Neural progenitor cell (in vitro differentiated cells): Measurements from ENCODE around the gene R3HDM2. TPM values are rescaled to one million over a fixed set of nuclear protein-coding genes. Genes with fewer than 3 reads are reported as not detected.

ENCODE experiments used
- DNase-seq: peaks from one replicate; pipeline ENCODE4 v3.0.0-alpha.2; 2016; ENCODE audit warnings: low spot score
- H2AFZ ChIP-seq: fragments of 200-600 bp; sonication (generic); replicated peaks from 2 replicates; pipeline ENCODE4 v1.6.1; 2016; ENCODE audit warnings: antibody characterized with exemption
- H3F3A ChIP-seq: fragments of 200-600 bp; sonication (generic); 2 replicates; pipeline ENCODE4 v1.6.1; 2016; ENCODE audit warnings: antibody characterized with exemption, low read depth
- H3K27ac ChIP-seq: fragments of 200-600 bp; sonication (generic); 2 replicates; pipeline ENCODE4 v1.5.1; 2016; ENCODE audit warnings: mild to moderate bottlenecking
- H3K27me3 ChIP-seq: fragments of 200-600 bp; sonication (generic); 2 replicates; pipeline ENCODE4 v1.6.1; 2016; ENCODE audit warnings: mild to moderate bottlenecking, moderate library complexity
- H3K36me3 ChIP-seq: fragments of 200-600 bp; sonication (generic); 2 replicates; pipeline ENCODE4 v1.5.1; 2016
- H3K4me1 ChIP-seq: fragments of 200-600 bp; sonication (generic); 2 replicates; pipeline ENCODE4 v1.6.1; 2016; ENCODE audit warnings: mixed run types
- H3K4me2 ChIP-seq: fragments of 200-600 bp; sonication (generic); 2 replicates; pipeline ENCODE4 v1.6.1; 2016
- H3K4me3 ChIP-seq: fragments of 200-600 bp; sonication (generic); 2 replicates; pipeline ENCODE4 v1.5.1; 2016
- H3K79me2 ChIP-seq: fragments of 200-600 bp; sonication (generic); 2 replicates; pipeline ENCODE4 v1.6.1; 2016; ENCODE audit warnings: low read depth
- H3K9ac ChIP-seq: fragments of 200-600 bp; sonication (generic); 2 replicates; pipeline ENCODE4 v1.6.1; 2016
- H3K9me3 ChIP-seq: fragments of 200-600 bp; sonication (generic); 2 replicates; pipeline ENCODE4 v1.5.1; 2016; ENCODE audit warnings: low read depth
- H4K20me1 ChIP-seq: fragments of 200-600 bp; sonication (generic); 2 replicates; pipeline ENCODE4 v1.6.1; 2016; ENCODE audit warnings: low read depth
- H3K27ac Mint-ChIP-seq: 3 replicates; pipeline ENCODE4 v1.8.0; 2021; ENCODE audit warnings: mixed read lengths
- H3K27me3 Mint-ChIP-seq: 2 replicates; pipeline ENCODE4 v1.8.0; 2022; ENCODE audit warnings: low read depth, mild to moderate bottlenecking, inconsistent platforms, moderate library complexity, mixed read lengths; ENCODE audit not compliant: insufficient read depth
- H3K36me3 Mint-ChIP-seq: 3 replicates; pipeline ENCODE4 v1.8.0; 2021; ENCODE audit warnings: mixed read lengths
- H3K4me1 Mint-ChIP-seq: 3 replicates; pipeline ENCODE4 v1.8.0; 2021; ENCODE audit warnings: mixed read lengths
- H3K4me3 Mint-ChIP-seq: 3 replicates; pipeline ENCODE4 v1.8.0; 2021; ENCODE audit warnings: mild to moderate bottlenecking, moderate library complexity, mixed read lengths
- H3K9me3 Mint-ChIP-seq: 3 replicates; pipeline ENCODE4 v1.8.0; 2020; ENCODE audit warnings: mixed read lengths
- EZH2 ChIP-seq: fragments of 200-600 bp; sonication (generic); IDR thresholded peaks from 2 replicates; pipeline ENCODE4 v1.6.1; 2017; ENCODE audit warnings: antibody characterized with exemption, mild to moderate bottlenecking, moderate library complexity
- EZH2phosphoT487 ChIP-seq: fragments of 200-600 bp; sonication (generic); IDR thresholded peaks from 2 replicates; pipeline ENCODE4 v1.6.1; 2017; ENCODE audit warnings: antibody characterized with exemption
- total RNA-seq: library from RNA; depleted of rRNA; stranded (reverse); fragments of >200 nt; gene quantifications from 2 replicates; pipeline ENCODE4 v1.2.3, GENCODE V29; 2015; ENCODE audit warnings: low replicate concordance
- TF ChIP-seq, protein P1 (sequence below): fragments of 200-600 bp; sonication (generic); IDR thresholded peaks from 2 replicates; pipeline ENCODE4 v1.5.1; 2017; ENCODE audit warnings: antibody characterized with exemption, mild to moderate bottlenecking

The R3HDM2 gene
- total RNA-seq, 1 donor from 2014 or later = 40.0 TPM

DNA sequence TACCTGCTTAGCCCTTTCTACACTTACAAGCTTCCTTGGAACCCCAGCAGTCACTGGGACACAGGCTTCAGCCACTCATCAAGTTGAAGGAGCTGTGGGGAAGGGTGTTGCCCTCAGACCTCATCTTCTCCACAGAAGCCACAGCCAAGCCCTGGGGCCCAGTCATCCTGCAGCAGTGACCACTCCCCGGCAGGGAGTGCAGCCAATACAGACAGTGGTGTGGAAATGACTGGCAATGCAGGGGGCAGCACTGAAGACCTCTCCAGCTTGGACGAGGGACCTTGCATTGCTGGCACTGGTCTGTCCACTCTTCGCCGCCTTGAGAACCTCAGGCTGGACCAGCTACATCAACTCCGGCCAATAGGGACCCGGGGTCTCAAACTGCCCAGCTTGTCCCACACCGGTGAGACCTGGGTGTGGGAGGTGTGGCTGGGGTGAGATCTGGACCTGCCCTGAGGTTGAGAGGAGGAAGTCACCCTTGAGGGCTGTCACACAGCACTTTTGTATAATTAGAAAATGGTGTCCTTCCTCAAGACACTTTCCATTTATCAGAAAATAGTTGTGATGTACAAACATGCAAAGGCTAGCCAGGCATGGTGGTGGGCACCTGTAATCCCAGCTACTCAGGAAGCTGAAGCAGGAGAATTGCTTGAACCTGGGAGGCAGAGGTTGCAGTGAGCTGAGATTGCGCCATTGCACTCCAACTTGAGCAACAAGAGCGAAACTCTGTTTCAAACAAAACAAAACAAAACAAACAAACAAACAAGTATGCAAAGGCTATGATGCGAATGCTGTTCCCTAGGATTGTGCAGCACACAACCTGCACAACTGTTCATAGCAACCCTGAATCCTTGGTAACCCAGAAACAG, 38.7 kb upstream of the R3HDM2 start:
- no peak overlapping the region for H3K4me3 Mint-ChIP-seq

DNA sequence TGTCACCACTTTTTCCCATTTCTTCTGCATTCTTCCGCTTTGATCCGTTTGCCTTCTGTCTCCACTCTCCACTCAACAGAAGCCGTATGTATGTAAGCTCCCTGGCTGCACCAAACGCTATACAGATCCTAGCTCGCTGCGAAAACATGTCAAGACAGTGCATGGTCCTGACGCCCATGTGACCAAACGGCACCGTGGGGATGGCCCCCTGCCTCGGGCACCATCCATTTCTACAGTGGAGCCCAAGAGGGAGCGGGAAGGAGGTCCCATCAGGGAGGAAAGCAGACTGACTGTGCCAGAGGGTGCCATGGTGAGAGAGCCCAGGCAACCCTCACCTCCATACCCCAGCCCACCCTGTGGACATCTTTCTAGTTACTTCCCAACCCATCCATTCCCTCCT, 37.1 kb upstream of the R3HDM2 start:
- no peaks in the 10 kb centered on the region for H4K20me1 ChIP-seq
- DNase-seq = no peak
- no peak overlapping the region for H2AFZ ChIP-seq
- no peak overlapping the region for H3K4me3 ChIP-seq
- H3K4me2 ChIP-seq = no peak overlapping the region
- Mint-ChIP-seq H3K27me3 (peaks cover 48% of the 10 kb centered on the region), H3K4me1 (peaks cover 1% of the 10 kb centered on the region), H3K9me3 (no peaks in the 10 kb centered on the region), H3K27ac (no peak overlapping the region), H3K4me3 (no peak overlapping the region), H3K36me3 (no peaks in the 10 kb centered on the region)
- H3F3A ChIP-seq = peaks cover under 1% of the 10 kb centered on the region
- H3K4me1 ChIP-seq = no peaks in the 10 kb centered on the region
- no peaks in the 10 kb centered on the region for H3K79me2 ChIP-seq
- H3K9ac ChIP-seq = no peak overlapping the region
- peaks cover 25% of the 10 kb centered on the region for H3K27me3 ChIP-seq
- H3K36me3 ChIP-seq = no peaks in the 10 kb centered on the region
- H3K9me3 ChIP-seq = no peaks in the 10 kb centered on the region
- no peak overlapping the region for H3K27ac ChIP-seq
- no peak for TF ChIP-seq EZH2phosphoT487

More for the DNA sequence above, 38.7 kb upstream of the R3HDM2 start:
- no peaks in the 10 kb centered on the region for H3K9me3 ChIP-seq
- no peaks in the 10 kb centered on the region for H3K4me1 ChIP-seq
- H2AFZ ChIP-seq = no peak overlapping the region
- H3K27ac ChIP-seq = no peak overlapping the region
- H3K36me3 Mint-ChIP-seq = no peaks in the 10 kb centered on the region
- H3K4me2 ChIP-seq = no peak overlapping the region
- no peak overlapping the region for H3K9ac ChIP-seq
- H3F3A ChIP-seq = no peaks in the 10 kb centered on the region
- no peak overlapping the region for H3K27ac Mint-ChIP-seq
- no peaks in the 10 kb centered on the region for H4K20me1 ChIP-seq
- peaks cover 53% of the 10 kb centered on the region for H3K27me3 Mint-ChIP-seq
- H3K4me1 Mint-ChIP-seq = no peaks in the 10 kb centered on the region
- no peak for TF ChIP-seq EZH2phosphoT487
- TF ChIP-seq EZH2 = no peak
- TF ChIP-seq, protein P1, sequence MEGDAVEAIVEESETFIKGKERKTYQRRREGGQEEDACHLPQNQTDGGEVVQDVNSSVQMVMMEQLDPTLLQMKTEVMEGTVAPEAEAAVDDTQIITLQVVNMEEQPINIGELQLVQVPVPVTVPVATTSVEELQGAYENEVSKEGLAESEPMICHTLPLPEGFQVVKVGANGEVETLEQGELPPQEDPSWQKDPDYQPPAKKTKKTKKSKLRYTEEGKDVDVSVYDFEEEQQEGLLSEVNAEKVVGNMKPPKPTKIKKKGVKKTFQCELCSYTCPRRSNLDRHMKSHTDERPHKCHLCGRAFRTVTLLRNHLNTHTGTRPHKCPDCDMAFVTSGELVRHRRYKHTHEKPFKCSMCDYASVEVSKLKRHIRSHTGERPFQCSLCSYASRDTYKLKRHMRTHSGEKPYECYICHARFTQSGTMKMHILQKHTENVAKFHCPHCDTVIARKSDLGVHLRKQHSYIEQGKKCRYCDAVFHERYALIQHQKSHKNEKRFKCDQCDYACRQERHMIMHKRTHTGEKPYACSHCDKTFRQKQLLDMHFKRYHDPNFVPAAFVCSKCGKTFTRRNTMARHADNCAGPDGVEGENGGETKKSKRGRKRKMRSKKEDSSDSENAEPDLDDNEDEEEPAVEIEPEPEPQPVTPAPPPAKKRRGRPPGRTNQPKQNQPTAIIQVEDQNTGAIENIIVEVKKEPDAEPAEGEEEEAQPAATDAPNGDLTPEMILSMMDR = no peak
- H3K4me3 ChIP-seq = no peak overlapping the region
- no peaks in the 10 kb centered on the region for H3K79me2 ChIP-seq
- no peaks in the 10 kb centered on the region for H3K36me3 ChIP-seq
- peaks cover 34% of the 10 kb centered on the region for H3K27me3 ChIP-seq
- DNase-seq = no peak
- no peaks in the 10 kb centered on the region for H3K9me3 Mint-ChIP-seq

DNA sequence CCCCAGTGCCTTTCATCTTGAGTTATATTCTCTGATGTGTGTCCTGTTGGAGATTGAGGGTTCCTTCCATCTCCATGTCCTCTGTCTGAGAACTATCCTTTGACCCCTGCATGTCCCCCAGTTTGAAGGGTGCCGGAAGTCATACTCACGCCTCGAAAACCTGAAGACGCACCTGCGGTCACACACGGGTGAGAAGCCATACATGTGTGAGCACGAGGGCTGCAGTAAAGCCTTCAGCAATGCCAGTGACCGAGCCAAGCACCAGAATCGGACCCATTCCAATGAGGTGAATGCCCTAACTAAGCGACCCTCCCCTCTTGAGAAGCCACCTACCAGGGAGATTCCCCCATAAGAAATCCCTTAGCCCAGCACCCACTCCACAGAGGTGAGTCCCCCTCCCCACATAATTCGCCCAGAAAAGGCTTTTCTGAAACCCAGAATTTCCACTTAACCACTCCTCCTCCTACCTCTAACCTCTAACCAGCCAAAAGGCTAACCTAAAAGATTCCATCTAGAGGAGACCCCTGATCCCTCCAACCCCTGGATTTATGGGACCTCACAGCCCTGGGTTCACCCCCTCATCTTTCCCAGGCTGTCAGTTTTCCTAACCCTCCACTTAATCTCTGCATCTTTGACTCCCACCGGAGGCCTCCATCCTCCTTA, 36.5 kb upstream of the R3HDM2 start:
- H3K4me2 ChIP-seq = no peak overlapping the region
- peaks cover 6% of the 10 kb centered on the region for H3F3A ChIP-seq
- H3K79me2 ChIP-seq = no peaks in the 10 kb centered on the region
- H3K36me3 ChIP-seq = no peaks in the 10 kb centered on the region
- peaks cover 7% of the 10 kb centered on the region for H3K4me1 Mint-ChIP-seq
- no peaks in the 10 kb centered on the region for H3K36me3 Mint-ChIP-seq
- no peak overlapping the region for H3K27ac ChIP-seq
- H3K4me3 ChIP-seq = no peak overlapping the region
- peaks cover 22% of the 10 kb centered on the region for H3K27me3 ChIP-seq
- H3K27ac Mint-ChIP-seq = no peak overlapping the region
- H3K27me3 Mint-ChIP-seq = peaks cover 45% of the 10 kb centered on the region
- TF ChIP-seq, protein P1 = no peak
- no peak for TF ChIP-seq EZH2
- TF ChIP-seq EZH2phosphoT487 = no peak
- no peak overlapping the region for H3K4me3 Mint-ChIP-seq
- H3K9me3 ChIP-seq = no peaks in the 10 kb centered on the region
- no peaks in the 10 kb centered on the region for H3K9me3 Mint-ChIP-seq
- H4K20me1 ChIP-seq = no peaks in the 10 kb centered on the region
- H3K9ac ChIP-seq = no peak overlapping the region
- H2AFZ ChIP-seq = no peak overlapping the region
- no peak for DNase-seq
- H3K4me1 ChIP-seq = no peaks in the 10 kb centered on the region
